ENCODE measurements around the gene FAM167B. TPM values are rescaled to one million over a fixed set of nuclear protein-coding genes. Genes with fewer than 3 reads are reported as not detected.

The FAM167B gene
- not detected for total RNA-seq

DNA sequence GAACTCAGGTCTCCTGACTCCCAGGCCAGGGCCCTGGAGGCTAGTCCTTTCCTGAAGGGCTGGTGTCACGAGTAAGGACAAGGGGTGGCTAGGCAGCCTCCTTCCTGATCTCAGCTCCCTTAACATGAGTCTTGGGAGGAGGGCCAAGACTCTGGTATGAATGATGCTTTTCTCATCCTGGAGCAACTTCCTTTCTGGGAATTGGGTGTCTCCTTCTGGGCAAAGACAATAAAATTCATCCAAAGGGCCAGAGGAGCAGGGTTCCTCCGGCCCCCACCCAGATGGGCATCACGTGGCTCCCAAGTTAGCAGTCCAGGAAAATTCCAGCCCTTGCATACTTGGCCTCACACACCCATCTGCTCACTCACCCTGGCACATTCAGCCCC, at the start of gene FAM167B:
Gene FAM167B (plus strand): TSS at position 335 of the 386 bp plus-strand sequence. CDS start 200 bp downstream, outside the sequence.
- Histone ChIP-seq H3K4me1 (ENCODE audit: insufficient read depth, low read length) (peaks cover 64% of the 10 kb centered on the region), H3K9me3 (ENCODE audit: low read depth, low read length) (no peaks in the 10 kb centered on the region), H3K27me3 (ENCODE audit: insufficient read depth, low read length) (no peaks in the 10 kb centered on the region), H3K4me3 (ENCODE audit: low read length) (no peak within 1 kb of the TSS)

DNA sequence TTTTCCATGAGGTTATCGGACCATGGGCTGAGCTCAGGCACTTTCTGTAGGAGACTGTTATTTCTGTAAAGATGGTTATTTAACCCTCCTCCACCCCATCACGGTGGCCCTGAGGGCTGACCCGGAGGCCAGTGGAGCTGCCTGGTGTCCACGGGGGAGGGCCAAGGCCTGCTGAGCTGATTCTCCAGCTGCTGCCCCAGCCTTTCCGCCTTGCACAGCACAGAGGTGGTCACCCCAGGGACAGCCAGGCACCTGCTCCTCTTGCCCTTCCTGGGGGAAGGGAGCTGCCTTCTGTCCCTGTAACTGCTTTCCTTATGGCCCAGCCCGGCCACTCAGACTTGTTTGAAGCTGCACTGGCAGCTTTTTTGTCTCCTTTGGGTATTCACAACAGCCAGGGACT, 49.2 kb upstream of the FAM167B start:
- Histone ChIP-seq H3K4me1 (ENCODE audit: insufficient read depth, low read length) (peaks cover 52% of the 10 kb centered on the region), H3K9me3 (ENCODE audit: low read depth, low read length) (no peaks in the 10 kb centered on the region), H3K27me3 (ENCODE audit: insufficient read depth, low read length) (no peaks in the 10 kb centered on the region), H3K4me3 (ENCODE audit: low read length) (no peak overlapping the region)

DNA sequence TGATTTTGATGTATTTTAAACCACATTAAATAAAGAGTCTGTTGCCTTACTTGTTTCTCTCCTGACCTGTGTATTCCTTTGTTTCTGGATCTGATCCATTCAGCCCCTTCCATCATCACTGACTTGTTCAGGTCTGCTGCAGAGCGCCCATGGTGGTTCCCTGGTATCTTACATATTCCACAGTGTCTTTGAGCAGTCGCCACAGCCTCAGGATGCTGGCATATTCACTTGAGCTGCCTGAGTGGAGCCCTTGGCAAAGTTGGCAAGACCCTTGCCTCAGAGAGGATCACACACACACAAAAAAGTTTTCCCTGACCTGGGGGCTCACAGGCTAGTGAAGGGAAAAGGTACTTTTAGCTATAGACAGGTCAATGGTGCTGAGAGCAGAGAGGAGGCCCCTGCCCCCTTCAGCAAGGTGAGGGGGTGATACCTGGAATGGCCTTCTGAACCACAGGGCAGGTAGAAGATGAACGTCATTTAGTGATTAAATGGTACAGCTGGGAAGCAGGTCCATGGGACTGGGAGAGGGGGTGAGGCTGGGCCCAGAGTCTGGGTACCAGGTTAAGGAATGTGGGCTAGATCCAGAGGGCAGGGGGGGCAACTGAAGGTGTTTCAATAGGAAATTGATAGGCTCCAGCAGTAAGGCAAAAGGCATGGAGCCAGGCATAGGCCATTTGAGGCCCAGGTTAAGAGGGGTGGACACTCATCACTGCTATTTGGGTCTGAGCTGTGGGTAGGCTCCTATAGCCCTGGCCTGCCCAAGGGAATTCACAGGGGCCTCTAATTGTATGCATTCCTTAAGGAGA, 48.6 kb upstream of the FAM167B start:
- Histone ChIP-seq H3K9me3 (ENCODE audit: low read depth, low read length) (no peaks in the 10 kb centered on the region), H3K4me3 (ENCODE audit: low read length) (no peak overlapping the region), H3K27me3 (ENCODE audit: insufficient read depth, low read length) (no peaks in the 10 kb centered on the region), H3K4me1 (ENCODE audit: insufficient read depth, low read length) (peaks cover 53% of the 10 kb centered on the region)

- no peaks in the 10 kb centered on the region for H3K9me3 ChIP-seq (ENCODE audit: low read depth, low read length)
- no peak overlapping the region for H3K4me3 ChIP-seq (ENCODE audit: low read length)
- no peaks in the 10 kb centered on the region for H3K27me3 ChIP-seq (ENCODE audit: insufficient read depth, low read length)
- peaks cover 53% of the 10 kb centered on the region for H3K4me1 ChIP-seq (ENCODE audit: insufficient read depth, low read length)
These were observed 47.8 kb upstream of the FAM167B start for GRCh38 chr1:32199043-32199716.

DNA sequence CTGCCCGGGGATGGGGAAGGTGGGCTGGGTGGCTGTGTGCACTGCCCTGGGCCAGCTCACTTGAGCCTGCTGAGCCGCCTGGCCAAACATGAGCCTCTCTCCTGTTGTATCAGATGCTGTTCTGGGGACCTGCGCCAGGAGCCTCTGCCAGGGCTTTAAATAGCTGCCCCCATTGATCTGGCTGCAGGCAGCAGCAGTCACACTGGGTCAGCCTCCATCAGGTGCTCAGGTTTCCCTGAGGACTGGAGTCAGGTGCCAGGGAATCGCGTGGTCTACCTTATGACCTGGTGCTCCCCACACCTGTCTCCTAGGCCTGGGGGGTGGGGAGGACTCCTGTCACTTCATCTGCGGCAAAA, 47.3 kb upstream of the FAM167B start:
- Histone ChIP-seq H3K4me3 (ENCODE audit: low read length) (no peak overlapping the region), H3K4me1 (ENCODE audit: insufficient read depth, low read length) (peaks cover 51% of the 10 kb centered on the region), H3K27me3 (ENCODE audit: insufficient read depth, low read length) (no peaks in the 10 kb centered on the region), H3K9me3 (ENCODE audit: low read depth, low read length) (no peaks in the 10 kb centered on the region)

DNA sequence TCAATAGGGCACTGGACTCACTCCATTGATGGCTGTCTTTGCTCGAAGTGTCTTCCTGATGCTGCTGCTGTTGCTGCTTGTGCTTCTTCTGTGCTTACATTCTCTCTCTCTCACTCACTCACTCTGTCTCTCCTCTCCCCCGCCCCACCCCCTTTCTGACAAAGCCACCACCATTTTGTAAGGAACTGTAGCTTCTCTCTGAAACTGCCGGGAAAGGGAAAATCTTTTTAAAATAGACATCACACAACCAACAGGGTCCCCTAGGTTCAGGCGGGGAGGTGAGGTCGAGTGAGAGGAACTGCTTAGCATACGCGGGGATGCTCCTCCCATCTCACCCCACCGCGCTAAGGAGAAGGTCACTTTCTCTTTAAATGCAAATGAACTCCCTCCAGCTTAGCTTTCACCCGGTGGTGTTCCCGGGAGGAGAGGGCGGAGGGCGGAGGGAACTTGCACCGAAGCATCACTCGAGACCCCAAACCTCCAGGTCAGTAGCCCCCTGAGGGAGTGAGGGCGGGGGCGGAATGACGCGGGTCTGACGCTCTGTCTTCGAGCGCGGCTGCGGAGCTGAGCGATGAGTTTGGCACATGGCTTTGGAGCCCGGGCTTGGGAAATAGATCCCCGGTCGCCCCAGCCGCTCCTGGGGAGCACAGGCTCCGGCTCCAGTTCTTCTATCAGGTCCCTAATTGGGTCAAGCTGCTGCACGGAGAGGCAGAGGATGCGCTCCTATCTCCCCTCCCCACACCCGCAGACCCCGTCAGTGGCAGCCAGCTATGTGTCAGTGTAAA, 46.6 kb upstream of the FAM167B start, which contains the start of gene CCDC28B:
Gene CCDC28B (plus strand): TSS at position 370 of the 785 bp plus-strand sequence. CDS start 1,341 bp downstream, outside the sequence.
- H3K9me3 ChIP-seq (ENCODE audit: low read depth, low read length), result no peaks in the 10 kb centered on the region
- H3K27me3 ChIP-seq (ENCODE audit: insufficient read depth, low read length), result no peaks in the 10 kb centered on the region
- peaks cover 51% of the 10 kb centered on the region for H3K4me1 ChIP-seq (ENCODE audit: insufficient read depth, low read length)
- H3K4me3 ChIP-seq (ENCODE audit: low read length), result peak within 1 kb of the TSS; percentile 55

- H3K9me3 ChIP-seq (ENCODE audit: low read depth, low read length), result no peaks in the 10 kb centered on the region
- H3K27me3 ChIP-seq (ENCODE audit: insufficient read depth, low read length), result no peaks in the 10 kb centered on the region
- peaks cover 50% of the 10 kb centered on the region for H3K4me1 ChIP-seq (ENCODE audit: insufficient read depth, low read length)
- H3K4me3 ChIP-seq (ENCODE audit: low read length), result peak overlapping the region; percentile 55
These were observed 45.8 kb upstream of the FAM167B start for GRCh38 chr1:32201011-32201855.

DNA sequence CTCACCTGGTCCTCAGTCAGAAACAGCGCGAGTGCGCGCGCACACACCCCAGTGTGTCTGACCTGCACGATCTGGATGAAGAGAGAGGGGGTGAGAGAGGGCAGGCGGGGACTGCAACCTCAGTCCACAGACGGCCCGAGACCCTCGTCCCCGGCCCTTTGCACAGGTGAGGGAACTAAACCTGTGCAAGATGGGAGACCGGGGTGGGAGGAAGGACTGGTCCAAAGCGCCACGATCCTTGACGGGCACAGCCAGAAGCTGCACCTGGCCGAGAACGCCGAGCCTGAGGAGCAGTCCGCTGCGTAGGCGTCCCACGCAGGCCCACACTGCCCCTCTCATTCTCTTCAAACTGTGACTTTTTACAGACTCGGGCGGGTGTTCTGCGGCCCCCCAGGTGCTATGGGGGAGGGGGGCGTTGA, 42.1 kb upstream of the FAM167B start:
- Histone ChIP-seq H3K4me3 (ENCODE audit: low read length) (peak overlapping the region; percentile 49), H3K9me3 (ENCODE audit: low read depth, low read length) (no peaks in the 10 kb centered on the region), H3K4me1 (ENCODE audit: insufficient read depth, low read length) (peaks cover 52% of the 10 kb centered on the region), H3K27me3 (ENCODE audit: insufficient read depth, low read length) (no peaks in the 10 kb centered on the region)

GRCh38 chr1:32205401-32206370, 41.3 kb upstream of the FAM167B start, which contains the start of gene IQCC:
Gene IQCC, plus strand, starts transcription at chr1:32205671. Its CDS starts 11 bp downstream, at chr1:32205682.
- peak within 1 kb of the TSS; percentile 49 for H3K4me3 ChIP-seq (ENCODE audit: low read length)
- peaks cover 48% of the 10 kb centered on the region for H3K4me1 ChIP-seq (ENCODE audit: insufficient read depth, low read length)
- H3K27me3 ChIP-seq (ENCODE audit: insufficient read depth, low read length), result no peaks in the 10 kb centered on the region
- H3K9me3 ChIP-seq (ENCODE audit: low read depth, low read length), result no peaks in the 10 kb centered on the region

DNA sequence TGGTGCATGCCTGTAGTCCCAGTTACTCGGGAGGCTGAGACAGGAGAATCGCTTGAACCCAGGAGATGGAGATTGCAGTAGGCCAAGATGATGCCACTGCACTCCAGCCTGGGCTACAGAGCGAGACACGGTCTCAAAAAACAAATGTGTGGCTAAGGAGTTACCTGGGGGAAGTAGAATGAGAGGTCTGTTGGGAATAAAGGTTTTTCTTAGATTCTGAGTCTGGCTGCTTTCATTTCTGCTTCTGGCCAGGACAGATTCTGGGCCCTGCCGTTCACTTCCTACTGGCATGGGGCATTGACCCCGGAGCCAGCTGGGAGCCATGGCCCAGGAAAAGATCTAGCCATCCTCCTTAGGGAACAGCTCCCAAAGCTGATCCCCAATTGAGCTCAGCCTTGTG, 38.6 kb upstream of the FAM167B start:
- Histone ChIP-seq H3K27me3 (ENCODE audit: insufficient read depth, low read length) (no peaks in the 10 kb centered on the region), H3K4me1 (ENCODE audit: insufficient read depth, low read length) (peaks cover 26% of the 10 kb centered on the region)

GRCh38 chr1:32208891-32209328, 38.1 kb upstream of the FAM167B start, which contains the start of gene DCDC2B:
Gene DCDC2B, plus strand, starts transcription at chr1:32209089. Its CDS starts 5 bp downstream, at chr1:32209094.
- Histone ChIP-seq H3K27me3 (ENCODE audit: insufficient read depth, low read length) (no peaks in the 10 kb centered on the region), H3K9me3 (ENCODE audit: low read depth, low read length) (no peaks in the 10 kb centered on the region), H3K4me3 (ENCODE audit: low read length) (no peak within 1 kb of the TSS), H3K4me1 (ENCODE audit: insufficient read depth, low read length) (peaks cover 26% of the 10 kb centered on the region)

More for the DNA sequence above, 38.6 kb upstream of the FAM167B start:
- Histone ChIP-seq H3K9me3 (ENCODE audit: low read depth, low read length) (no peaks in the 10 kb centered on the region), H3K4me3 (ENCODE audit: low read length) (no peak overlapping the region)

DNA sequence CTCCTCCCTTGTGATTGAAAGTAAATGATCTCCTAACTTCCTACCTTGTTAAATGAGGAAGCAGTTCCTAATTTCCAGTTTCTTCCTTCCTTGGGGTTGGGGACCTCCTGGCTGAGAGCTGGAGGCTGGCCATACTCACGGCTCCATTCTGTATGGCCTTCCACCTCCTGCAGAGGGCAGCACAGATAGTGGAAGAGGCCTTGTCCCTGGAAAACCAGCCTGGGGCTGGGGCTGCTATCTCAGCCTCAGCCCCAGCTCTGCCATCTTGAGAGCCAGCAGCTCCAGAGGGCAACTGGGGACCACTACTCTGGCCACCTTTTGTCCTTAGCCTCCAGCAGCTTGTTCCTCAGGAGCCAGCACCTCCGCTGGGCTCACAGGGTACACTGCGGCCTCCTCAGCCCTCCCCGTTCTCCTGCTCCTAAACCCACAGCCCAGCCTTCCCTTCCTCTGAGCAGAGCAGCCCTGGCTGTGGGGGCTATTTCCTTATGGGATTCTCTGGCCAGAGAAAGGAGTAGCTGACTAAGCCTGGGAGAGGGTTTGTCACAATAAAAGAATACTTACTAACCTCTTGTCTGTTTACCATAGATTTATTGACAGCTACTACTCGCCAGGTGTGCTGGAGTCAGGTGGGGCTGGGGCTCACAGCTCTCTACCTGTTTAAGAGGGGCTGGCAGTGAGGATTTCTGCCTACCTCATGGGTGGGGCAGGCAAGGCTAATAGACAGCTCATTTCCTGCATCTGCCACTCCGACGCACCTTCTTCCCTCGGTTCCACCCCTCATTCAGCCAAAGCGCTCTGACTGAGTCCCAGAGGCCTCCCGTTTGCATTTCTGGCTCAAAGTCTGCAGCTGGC, 31.2 kb upstream of the FAM167B start:
- peaks cover 11% of the 10 kb centered on the region for H3K4me1 ChIP-seq (ENCODE audit: insufficient read depth, low read length)
- no peak overlapping the region for H3K4me3 ChIP-seq (ENCODE audit: low read length)
- no peaks in the 10 kb centered on the region for H3K27me3 ChIP-seq (ENCODE audit: insufficient read depth, low read length)
- H3K9me3 ChIP-seq (ENCODE audit: low read depth, low read length), result no peaks in the 10 kb centered on the region

Data from mononuclear cell (primary cell).